ENCODE data around the gene DNAJB9. TPM values are rescaled to one million over a fixed set of nuclear protein-coding genes. Genes with fewer than 3 reads are reported as not detected.

DNAJB9 gene
- total and polyA plus RNA-seq, 10 of the 15 experiments (the other 5 are each of a cell fraction or from before 2014, with no cell fraction given) = 4.5 to 20.9 (median 8.8) TPM

DNA sequence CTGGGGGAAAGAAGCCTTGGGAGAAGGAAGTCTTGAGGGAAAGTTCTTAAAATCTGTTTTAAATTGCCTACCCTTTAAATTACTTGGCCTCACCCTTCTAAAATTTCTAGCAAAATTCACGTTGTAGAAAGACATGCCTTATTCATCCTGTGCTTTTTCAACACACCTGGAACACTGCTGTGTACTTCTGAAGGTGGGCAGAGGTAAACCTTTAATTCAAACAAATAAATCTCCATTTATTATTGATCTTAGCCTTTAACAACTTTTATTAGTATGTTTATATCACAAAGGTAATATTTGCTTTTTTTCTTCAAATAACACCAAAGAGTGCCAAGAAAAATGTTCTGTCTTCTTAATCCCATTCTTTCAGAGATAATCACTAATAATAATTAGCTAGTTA lies 30.7 kb downstream of the DNAJB9 start:
- no peak overlapping the region for H3K9ac ChIP-seq (ENCODE audit: control insufficient read depth, insufficient read depth, low read length)
- no peaks in the 10 kb centered on the region for H3K36me3 ChIP-seq (ENCODE audit: control insufficient read depth in 2 of 2, insufficient read depth in 2 of 2, low read length in 1 of 2)
- intact Hi-C loops (cut with micrococcal nuclease; ENCODE audit: unreplicated experiment) (no loop called here), in situ Hi-C loops (cut with MboI) (no loop called here)
- no peaks in the 10 kb centered on the region for H3K79me2 ChIP-seq (ENCODE audit: control insufficient read depth, insufficient read depth, low read length)
- H3K4me2 ChIP-seq (ENCODE audit: control insufficient read depth, insufficient read depth) = no peak overlapping the region
- ATAC-seq (no peak), FAIRE-seq (no peak), DNase-seq (ENCODE audit: low read depth, low spot score) (no peak)
- no TSS peak for BruUV-seq (replicated peaks)
- RAD21 ChIA-PET (ENCODE audit: unreplicated experiment) = no interaction called here
- WGBS (ENCODE audit: insufficient coverage, insufficient replicate concordance, low lambda C conversion rate, missing lambda C conversion rate) = 0% methylated on average over 1 of the region's 1 CpG
- H3K27ac ChIP-seq (ENCODE audit: control insufficient read depth, insufficient read depth) = no peak overlapping the region
- POLR2A ChIA-PET = no interaction called here
- no peaks in the 10 kb centered on the region for H3K4me1 ChIP-seq (ENCODE audit: control insufficient read depth, insufficient read depth, low read length)
- H2AFZ ChIP-seq (ENCODE audit: control insufficient read depth, low read depth, low read length) = no peak overlapping the region
- CTCF ChIA-PET = no interaction called here
- SMC1A ChIA-PET (ENCODE audit: uncharacterized antibody, unreplicated experiment) = interaction anchor here (0.8 kb wide), 1 partner anchor 9 kb away, joined by 3 read pairs; no protein-coding TSS in a partner anchor
- TF ChIP-seq RAD51 (IDR thresholded peaks at IDR 0.05) (no peak), BCL11A (IDR thresholded peaks at IDR 0.05; ENCODE audit: low read depth, low read length) (no peak), GABPA (IDR thresholded peaks at IDR 0.05; ENCODE audit: low read depth) (no peak), DPF2 (IDR thresholded peaks at IDR 0.05) (no peak), ATF7 (IDR thresholded peaks at IDR 0.05; ENCODE audit: low read depth) (no peak), NRF1 (conservative IDR thresholded peaks at IDR 0.05; ENCODE audit: low read depth, low read length) (no peak), ASH2L (IDR thresholded peaks at IDR 0.05; ENCODE audit: borderline replicate concordance, low read depth) (no peak), CHD2 (IDR thresholded peaks at IDR 0.05; ENCODE audit: borderline replicate concordance, low read depth, low read length) (no peak), CREM (IDR thresholded peaks at IDR 0.05; ENCODE audit: low read depth) (no peak), MTA3 (IDR thresholded peaks at IDR 0.05; ENCODE audit: borderline replicate concordance, low read length) (no peak)
- TF ChIP-seq, protein P1, sequence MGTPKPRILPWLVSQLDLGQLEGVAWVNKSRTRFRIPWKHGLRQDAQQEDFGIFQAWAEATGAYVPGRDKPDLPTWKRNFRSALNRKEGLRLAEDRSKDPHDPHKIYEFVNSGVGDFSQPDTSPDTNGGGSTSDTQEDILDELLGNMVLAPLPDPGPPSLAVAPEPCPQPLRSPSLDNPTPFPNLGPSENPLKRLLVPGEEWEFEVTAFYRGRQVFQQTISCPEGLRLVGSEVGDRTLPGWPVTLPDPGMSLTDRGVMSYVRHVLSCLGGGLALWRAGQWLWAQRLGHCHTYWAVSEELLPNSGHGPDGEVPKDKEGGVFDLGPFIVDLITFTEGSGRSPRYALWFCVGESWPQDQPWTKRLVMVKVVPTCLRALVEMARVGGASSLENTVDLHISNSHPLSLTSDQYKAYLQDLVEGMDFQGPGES (IDR thresholded peaks at IDR 0.05) = no peak
- TF ChIP-seq, protein P2, sequence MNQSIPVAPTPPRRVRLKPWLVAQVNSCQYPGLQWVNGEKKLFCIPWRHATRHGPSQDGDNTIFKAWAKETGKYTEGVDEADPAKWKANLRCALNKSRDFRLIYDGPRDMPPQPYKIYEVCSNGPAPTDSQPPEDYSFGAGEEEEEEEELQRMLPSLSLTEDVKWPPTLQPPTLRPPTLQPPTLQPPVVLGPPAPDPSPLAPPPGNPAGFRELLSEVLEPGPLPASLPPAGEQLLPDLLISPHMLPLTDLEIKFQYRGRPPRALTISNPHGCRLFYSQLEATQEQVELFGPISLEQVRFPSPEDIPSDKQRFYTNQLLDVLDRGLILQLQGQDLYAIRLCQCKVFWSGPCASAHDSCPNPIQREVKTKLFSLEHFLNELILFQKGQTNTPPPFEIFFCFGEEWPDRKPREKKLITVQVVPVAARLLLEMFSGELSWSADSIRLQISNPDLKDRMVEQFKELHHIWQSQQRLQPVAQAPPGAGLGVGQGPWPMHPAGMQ (IDR thresholded peaks at IDR 0.05; ENCODE audit: borderline replicate concordance) = no peak
- TF ChIP-seq, protein P3, sequence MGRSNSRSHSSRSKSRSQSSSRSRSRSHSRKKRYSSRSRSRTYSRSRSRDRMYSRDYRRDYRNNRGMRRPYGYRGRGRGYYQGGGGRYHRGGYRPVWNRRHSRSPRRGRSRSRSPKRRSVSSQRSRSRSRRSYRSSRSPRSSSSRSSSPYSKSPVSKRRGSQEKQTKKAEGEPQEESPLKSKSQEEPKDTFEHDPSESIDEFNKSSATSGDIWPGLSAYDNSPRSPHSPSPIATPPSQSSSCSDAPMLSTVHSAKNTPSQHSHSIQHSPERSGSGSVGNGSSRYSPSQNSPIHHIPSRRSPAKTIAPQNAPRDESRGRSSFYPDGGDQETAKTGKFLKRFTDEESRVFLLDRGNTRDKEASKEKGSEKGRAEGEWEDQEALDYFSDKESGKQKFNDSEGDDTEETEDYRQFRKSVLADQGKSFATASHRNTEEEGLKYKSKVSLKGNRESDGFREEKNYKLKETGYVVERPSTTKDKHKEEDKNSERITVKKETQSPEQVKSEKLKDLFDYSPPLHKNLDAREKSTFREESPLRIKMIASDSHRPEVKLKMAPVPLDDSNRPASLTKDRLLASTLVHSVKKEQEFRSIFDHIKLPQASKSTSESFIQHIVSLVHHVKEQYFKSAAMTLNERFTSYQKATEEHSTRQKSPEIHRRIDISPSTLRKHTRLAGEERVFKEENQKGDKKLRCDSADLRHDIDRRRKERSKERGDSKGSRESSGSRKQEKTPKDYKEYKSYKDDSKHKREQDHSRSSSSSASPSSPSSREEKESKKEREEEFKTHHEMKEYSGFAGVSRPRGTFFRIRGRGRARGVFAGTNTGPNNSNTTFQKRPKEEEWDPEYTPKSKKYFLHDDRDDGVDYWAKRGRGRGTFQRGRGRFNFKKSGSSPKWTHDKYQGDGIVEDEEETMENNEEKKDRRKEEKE (IDR thresholded peaks at IDR 0.05) = no peak
- TF ChIP-seq, protein P4, sequence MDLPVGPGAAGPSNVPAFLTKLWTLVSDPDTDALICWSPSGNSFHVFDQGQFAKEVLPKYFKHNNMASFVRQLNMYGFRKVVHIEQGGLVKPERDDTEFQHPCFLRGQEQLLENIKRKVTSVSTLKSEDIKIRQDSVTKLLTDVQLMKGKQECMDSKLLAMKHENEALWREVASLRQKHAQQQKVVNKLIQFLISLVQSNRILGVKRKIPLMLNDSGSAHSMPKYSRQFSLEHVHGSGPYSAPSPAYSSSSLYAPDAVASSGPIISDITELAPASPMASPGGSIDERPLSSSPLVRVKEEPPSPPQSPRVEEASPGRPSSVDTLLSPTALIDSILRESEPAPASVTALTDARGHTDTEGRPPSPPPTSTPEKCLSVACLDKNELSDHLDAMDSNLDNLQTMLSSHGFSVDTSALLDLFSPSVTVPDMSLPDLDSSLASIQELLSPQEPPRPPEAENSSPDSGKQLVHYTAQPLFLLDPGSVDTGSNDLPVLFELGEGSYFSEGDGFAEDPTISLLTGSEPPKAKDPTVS (IDR thresholded peaks at IDR 0.05; ENCODE audit: low read depth, low read length) = no peak
- H4K20me1 ChIP-seq (ENCODE audit: control insufficient read depth, insufficient read depth) = no peaks in the 10 kb centered on the region
- no peak overlapping the region for H3K4me3 ChIP-seq
- H3K27me3 ChIP-seq (replicated peaks in 1 of 2; ENCODE audit: control insufficient read depth in 2 of 2, insufficient read depth in 2 of 2, low read length in 1 of 2) = peaks cover 0 to 2% of the 10 kb centered on the region in 2 experiments; a peak in 3 of 4 replicates
- H3K9me3 ChIP-seq (replicated peaks; ENCODE audit: control insufficient read depth, insufficient read depth, low read length) = no peaks in the 10 kb centered on the region
